ENCODE data around the gene MYO3A. TPM values are rescaled to one million over a fixed set of nuclear protein-coding genes. Genes with fewer than 3 reads are reported as not detected.

The MYO3A gene
- total and polyA plus RNA-seq, 12 donors, result 0.14 to 1.3 (median 0.50) TPM; not detected in 8

- no peak for DNase-seq
- peaks cover 6% of the 10 kb centered on the region for H3K27me3 ChIP-seq
- H3K27ac ChIP-seq, result no peak overlapping the region
- H3K4me3 ChIP-seq, result no peak overlapping the region
- intact Hi-C loops (cut with DNase I), result no loop called here
- no peak for TF ChIP-seq POLR2A (IDR thresholded peaks at IDR 0.05)
- TF ChIP-seq, protein P1, sequence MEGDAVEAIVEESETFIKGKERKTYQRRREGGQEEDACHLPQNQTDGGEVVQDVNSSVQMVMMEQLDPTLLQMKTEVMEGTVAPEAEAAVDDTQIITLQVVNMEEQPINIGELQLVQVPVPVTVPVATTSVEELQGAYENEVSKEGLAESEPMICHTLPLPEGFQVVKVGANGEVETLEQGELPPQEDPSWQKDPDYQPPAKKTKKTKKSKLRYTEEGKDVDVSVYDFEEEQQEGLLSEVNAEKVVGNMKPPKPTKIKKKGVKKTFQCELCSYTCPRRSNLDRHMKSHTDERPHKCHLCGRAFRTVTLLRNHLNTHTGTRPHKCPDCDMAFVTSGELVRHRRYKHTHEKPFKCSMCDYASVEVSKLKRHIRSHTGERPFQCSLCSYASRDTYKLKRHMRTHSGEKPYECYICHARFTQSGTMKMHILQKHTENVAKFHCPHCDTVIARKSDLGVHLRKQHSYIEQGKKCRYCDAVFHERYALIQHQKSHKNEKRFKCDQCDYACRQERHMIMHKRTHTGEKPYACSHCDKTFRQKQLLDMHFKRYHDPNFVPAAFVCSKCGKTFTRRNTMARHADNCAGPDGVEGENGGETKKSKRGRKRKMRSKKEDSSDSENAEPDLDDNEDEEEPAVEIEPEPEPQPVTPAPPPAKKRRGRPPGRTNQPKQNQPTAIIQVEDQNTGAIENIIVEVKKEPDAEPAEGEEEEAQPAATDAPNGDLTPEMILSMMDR (IDR thresholded peaks at IDR 0.05), result no peak
- H3K9me3 ChIP-seq (replicated peaks in 1 of 3), result no peaks in the 10 kb centered on the region
- no peaks in the 10 kb centered on the region for H3K36me3 ChIP-seq (replicated peaks in 1 of 2)
- 80 to 90% (median 83%) methylated on average over 5 of the region's 5 CpGs for WGBS, 4 donors
- no peaks in the 10 kb centered on the region for H3K4me1 ChIP-seq (replicated peaks in 1 of 2)
Measured at GRCh38 chr10:26232174-26232573, 298.1 kb downstream of the MYO3A start.

- no peak overlapping the region for H3K27ac ChIP-seq
- no peaks in the 10 kb centered on the region for H3K4me1 ChIP-seq (replicated peaks in 1 of 2)
- H3K36me3 ChIP-seq (replicated peaks in 1 of 2), result no peaks in the 10 kb centered on the region
- H3K4me3 ChIP-seq, result no peak overlapping the region
- WGBS, 4 donors, result 90 to 93% (median 91%) methylated on average over 6 of the region's 6 CpGs
- no peaks in the 10 kb centered on the region for H3K9me3 ChIP-seq (replicated peaks in 1 of 3)
- no peak for TF ChIP-seq POLR2A (IDR thresholded peaks at IDR 0.05)
- TF ChIP-seq, protein P1 (IDR thresholded peaks at IDR 0.05), result no peak
- DNase-seq, result no peak
- intact Hi-C loops (cut with DNase I), result no loop called here
- H3K27me3 ChIP-seq, result no peaks in the 10 kb centered on the region
Measured at GRCh38 chr10:26235761-26236160, 301.7 kb downstream of the MYO3A start.

DNA sequence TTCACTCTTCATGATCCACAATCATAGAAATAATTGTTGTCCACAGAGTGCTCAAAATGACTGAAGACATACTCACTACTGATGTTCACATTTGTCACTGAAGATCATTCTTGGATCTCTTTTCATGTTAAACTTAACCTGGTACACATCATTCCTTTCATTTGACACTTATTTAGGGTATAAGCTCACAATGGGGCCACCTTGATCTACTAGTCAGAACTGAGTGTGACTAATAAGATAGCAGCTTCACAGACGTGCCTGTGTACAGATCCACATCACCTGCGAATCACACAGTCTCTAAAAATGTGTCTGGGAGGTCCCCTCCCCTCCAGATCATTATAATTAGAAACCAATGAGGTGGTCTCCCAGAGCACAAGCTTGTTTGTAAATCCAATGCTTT, 304.3 kb downstream of the MYO3A start:
- H3K36me3 ChIP-seq (replicated peaks in 1 of 2), result no peaks in the 10 kb centered on the region
- H3K4me3 ChIP-seq, result no peak overlapping the region
- DNase-seq, result no peak
- WGBS, 4 donors, result 47 to 63% (median 56%) methylated on average over 2 of the region's 2 CpGs
- no peaks in the 10 kb centered on the region for H3K4me1 ChIP-seq (replicated peaks in 1 of 2)
- H3K27me3 ChIP-seq, result no peaks in the 10 kb centered on the region
- no peak overlapping the region for H3K27ac ChIP-seq
- TF ChIP-seq, protein P1 (IDR thresholded peaks at IDR 0.05), result no peak
- no peak for TF ChIP-seq POLR2A (IDR thresholded peaks at IDR 0.05)
- no peaks in the 10 kb centered on the region for H3K9me3 ChIP-seq (replicated peaks in 1 of 3)
- intact Hi-C loops (cut with DNase I), result no loop called here

DNA sequence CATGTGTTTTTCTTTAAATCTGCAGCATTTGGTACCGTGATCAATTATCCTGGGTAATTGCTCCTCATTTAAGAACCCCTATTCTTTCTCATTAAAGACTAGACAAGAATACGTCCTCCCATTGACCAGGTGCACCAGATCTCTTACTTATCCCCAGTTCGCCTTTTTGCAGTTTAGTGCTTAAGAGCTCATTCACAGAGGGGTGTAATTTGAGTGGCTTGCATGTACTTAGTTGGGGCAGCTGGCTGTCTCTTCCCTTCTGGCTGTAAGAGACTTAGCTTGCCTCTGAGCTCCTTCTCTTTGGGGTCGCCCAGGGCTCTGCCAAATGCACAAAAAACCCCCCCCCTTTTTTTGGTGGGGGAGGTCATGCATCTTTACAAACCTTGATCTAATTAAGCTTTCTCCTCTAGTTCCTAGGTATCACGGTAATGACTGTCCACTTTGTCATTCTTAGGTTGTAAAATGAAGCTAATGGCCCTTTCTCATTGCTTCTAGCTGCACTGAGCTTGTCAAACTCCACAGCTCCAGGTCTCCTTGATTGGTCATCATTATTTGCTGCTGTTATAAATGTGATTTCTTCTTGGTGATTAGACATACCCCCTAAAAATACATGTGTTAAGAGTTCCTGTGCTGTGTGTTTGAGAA, 308.8 kb downstream of the MYO3A start:
- no peak overlapping the region for H3K4me3 ChIP-seq
- TF ChIP-seq POLR2A (IDR thresholded peaks at IDR 0.05), result no peak
- TF ChIP-seq, protein P1 (IDR thresholded peaks at IDR 0.05), result no peak
- 15 to 20% (median 18%) methylated on average over 5 of the region's 5 CpGs for WGBS, 4 donors

More for the DNA sequence above, 308.8 kb downstream of the MYO3A start:
- Histone ChIP-seq H3K9me3 (replicated peaks in 1 of 3) (no peaks in the 10 kb centered on the region), H3K4me1 (replicated peaks in 1 of 2) (no peaks in the 10 kb centered on the region), H3K36me3 (replicated peaks in 1 of 2) (no peaks in the 10 kb centered on the region), H3K27me3 (no peaks in the 10 kb centered on the region), H3K27ac (no peak overlapping the region)
- no peak for DNase-seq
- intact Hi-C loops (cut with DNase I), result no loop called here
